ENCODE results near the gene SLC12A6. TPM values are rescaled to one million over a fixed set of nuclear protein-coding genes. Genes with fewer than 3 reads are reported as not detected.

Gene SLC12A6
- total RNA-seq, 1 experiment from 2014 or later = 19.5 TPM

DNA sequence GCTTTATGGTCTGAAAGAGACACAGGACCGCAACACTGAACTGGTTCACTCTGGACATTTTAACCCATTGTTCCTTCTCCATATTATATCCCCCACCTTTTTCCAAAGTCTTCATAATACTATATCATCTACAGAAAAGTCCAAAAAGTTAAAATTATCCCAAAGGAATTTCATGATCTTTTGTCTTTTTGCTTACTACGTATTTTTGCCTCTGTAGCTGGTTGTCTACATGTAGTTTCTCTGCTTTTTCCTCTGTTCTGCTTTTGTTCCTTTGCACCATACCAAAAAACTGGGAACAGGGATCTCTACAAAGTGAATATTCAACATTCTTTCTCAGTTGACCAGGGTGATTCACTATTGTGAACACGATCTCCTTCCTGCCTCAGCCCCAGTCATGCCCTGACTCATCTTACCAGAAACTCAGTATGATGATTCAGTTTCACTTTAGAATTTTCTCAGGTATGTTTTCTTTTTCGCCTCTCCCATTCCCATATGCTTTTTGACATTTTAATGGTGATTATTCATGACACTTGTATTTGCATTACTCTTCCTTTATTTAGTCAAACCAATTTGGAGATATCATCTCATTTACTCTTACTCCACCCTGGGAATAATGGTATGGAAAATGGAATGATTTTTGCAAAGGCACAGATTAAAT is 98.3 kb downstream of the SLC12A6 start:
- TF ChIP-seq POLR2AphosphoS5 (IDR thresholded peaks at IDR 0.05; ENCODE audit: low read depth, low read length) (no peak), CTCF (IDR thresholded peaks at IDR 0.05) (no peak), REST (IDR thresholded peaks at IDR 0.05; ENCODE audit: insufficient read depth in 1 of 2, low read depth in 2 of 2, low read length in 1 of 2) (no peak), TCF7L2 (IDR thresholded peaks at IDR 0.05; ENCODE audit: low read depth, low read length) (no peak), SIN3A (IDR thresholded peaks at IDR 0.05; ENCODE audit: borderline replicate concordance, insufficient read depth, low read depth, low read length) (no peak)
- H3K27ac ChIP-seq (ENCODE audit: low read length) = no peak overlapping the region
- ChIA-PET POLR2A (no interaction called here), CTCF (no interaction called here)
- intact Hi-C loops (cut with micrococcal nuclease; ENCODE audit: unreplicated experiment) = no loop called here
- H3K4me3 ChIP-seq (ENCODE audit: low read depth in 2 of 2, low read length in 2 of 2) = no peak overlapping the region
- H3K9me3 ChIP-seq (ENCODE audit: control insufficient read depth, insufficient read depth, low read depth, low read length) = no peaks in the 10 kb centered on the region
- in situ Hi-C loops (cut with HindIII; ENCODE audit: low pct_unique_long_range_greater_than_20kb, low sequenced_read_pairs) = no loop called here
- ATAC-seq (peak; percentile 91), DNase-seq (ENCODE audit: low read depth, low spot score) (peak; percentile 76)
- no peaks in the 10 kb centered on the region for H3K27me3 ChIP-seq (ENCODE audit: control insufficient read depth, insufficient read depth, low read length)
- BruUV-seq (replicated peaks) = no TSS peak
- no peaks in the 10 kb centered on the region for H3K4me1 ChIP-seq (ENCODE audit: control insufficient read depth, insufficient read depth, low read length)
- 0 out of 2 replicates have a peak, but pooled peaks cover 2% of the 10 kb centered on the region for H3K36me3 ChIP-seq (ENCODE audit: control insufficient read depth, insufficient read depth, low read length)

DNA sequence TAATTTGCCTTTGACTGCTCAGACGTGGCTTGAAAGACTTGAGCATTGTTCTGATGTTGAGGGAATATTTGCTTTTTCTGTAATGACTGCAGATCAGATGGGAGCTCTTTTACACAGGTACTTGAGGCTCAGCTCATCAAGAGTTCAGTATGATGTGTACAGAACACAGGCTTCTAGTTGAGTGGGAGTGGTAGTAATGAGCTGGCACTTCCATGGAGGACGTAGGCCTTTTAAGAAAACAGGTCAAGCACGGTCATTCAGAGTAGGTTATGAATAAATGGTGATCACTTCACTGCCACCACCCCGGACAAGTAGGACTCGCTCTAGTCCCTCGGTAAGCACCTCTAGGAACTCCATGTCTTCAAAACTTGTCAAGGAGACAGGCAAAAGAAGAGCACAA is 104.0 kb downstream of the SLC12A6 start:
- peaks cover 11% of the 10 kb centered on the region for H3K36me3 ChIP-seq (ENCODE audit: control insufficient read depth, insufficient read depth, low read length)
- DNase-seq (ENCODE audit: low read depth, low spot score) = no peak
- CTCF ChIA-PET = interaction anchor here (0.6 kb wide), 1 partner anchor 136 kb away, joined by 9 read pairs; no protein-coding TSS in a partner anchor

More for the DNA sequence above, 104.0 kb downstream of the SLC12A6 start:
- no TSS peak for BruUV-seq (replicated peaks)
- H3K27me3 ChIP-seq (ENCODE audit: control insufficient read depth, insufficient read depth, low read length) = no peaks in the 10 kb centered on the region
- in situ Hi-C loops (cut with HindIII; ENCODE audit: low pct_unique_long_range_greater_than_20kb, low sequenced_read_pairs) (no loop called here), intact Hi-C loops (cut with micrococcal nuclease; ENCODE audit: unreplicated experiment) (no loop called here)
- no peak overlapping the region for H3K27ac ChIP-seq (ENCODE audit: low read length)
- H3K4me1 ChIP-seq (ENCODE audit: control insufficient read depth, insufficient read depth, low read length) = no peaks in the 10 kb centered on the region
- TF ChIP-seq REST (IDR thresholded peaks at IDR 0.05; ENCODE audit: insufficient read depth in 1 of 2, low read depth in 2 of 2, low read length in 1 of 2) (no peak), CTCF (IDR thresholded peaks at IDR 0.05) (no peak), POLR2AphosphoS5 (IDR thresholded peaks at IDR 0.05; ENCODE audit: low read depth, low read length) (no peak), SIN3A (IDR thresholded peaks at IDR 0.05; ENCODE audit: borderline replicate concordance, insufficient read depth, low read depth, low read length) (no peak), TCF7L2 (IDR thresholded peaks at IDR 0.05; ENCODE audit: low read depth, low read length) (no peak)
- H3K4me3 ChIP-seq (ENCODE audit: low read depth in 2 of 2, low read length in 2 of 2) = no peak overlapping the region
- POLR2A ChIA-PET = no interaction called here
- ATAC-seq = no peak
- H3K9me3 ChIP-seq (ENCODE audit: control insufficient read depth, insufficient read depth, low read depth, low read length) = no peaks in the 10 kb centered on the region

All from Panc1 (cell line).